GM23248 (cell line): ENCODE measurements around the gene JPH2. TPM values are rescaled to one million over a fixed set of nuclear protein-coding genes. Genes with fewer than 3 reads are reported as not detected.

Experiments
- DNase-seq: peaks from one replicate; pipeline ENCODE4 v3.0.0-alpha.2; 2015
- H2AFZ ChIP-seq: fragments of 200-600 bp; sonication (generic); 2 replicates; pipeline ENCODE4 v1.6.1; 2016; ENCODE audit warnings: antibody characterized with exemption
- H3F3A ChIP-seq: fragments of 200-600 bp; sonication (generic); 2 replicates; pipeline ENCODE4 v1.6.1; 2016; ENCODE audit warnings: mild to moderate bottlenecking, antibody characterized with exemption, mixed run types; ENCODE audit not compliant: insufficient read depth
- H3K27ac ChIP-seq: fragments of 200-600 bp; sonication (generic); 2 replicates; pipeline ENCODE4 v1.5.1; 2016; ENCODE audit warnings: mild to moderate bottlenecking
- H3K27me3 ChIP-seq: fragments of 200-600 bp; sonication (generic); replicated peaks from 2 replicates; pipeline ENCODE4 v1.6.1; 2016; ENCODE audit warnings: mild to moderate bottlenecking; ENCODE audit not compliant: insufficient read depth
- H3K36me3 ChIP-seq: fragments of 200-600 bp; sonication (generic); 2 replicates; pipeline ENCODE4 v1.6.1; 2016; ENCODE audit warnings: low read depth, mild to moderate bottlenecking
- H3K4me1 ChIP-seq: fragments of 200-600 bp; sonication (generic); 2 replicates; pipeline ENCODE4 v1.6.1; 2016; ENCODE audit warnings: mild to moderate bottlenecking; ENCODE audit not compliant: insufficient read depth
- H3K4me2 ChIP-seq: fragments of 200-600 bp; sonication (generic); one replicate; pipeline ENCODE4 v1.6.1; 2016; ENCODE audit warnings: mild to moderate bottlenecking; ENCODE audit not compliant: unreplicated experiment
- H3K4me3 ChIP-seq: fragments of 200-600 bp; sonication (generic); 2 replicates; pipeline ENCODE4 v1.5.1; 2016; ENCODE audit warnings: mild to moderate bottlenecking
- H3K79me2 ChIP-seq: fragments of 200-600 bp; sonication (generic); 2 replicates; pipeline ENCODE4 v1.6.1; 2016; ENCODE audit warnings: mild to moderate bottlenecking; ENCODE audit not compliant: insufficient read depth
- H3K9ac ChIP-seq: fragments of 200-600 bp; sonication (generic); 2 replicates; pipeline ENCODE4 v1.6.1; 2016; ENCODE audit warnings: mild to moderate bottlenecking
- H3K9me2 ChIP-seq: fragments of 200-600 bp; sonication (generic); 2 replicates; pipeline ENCODE4 v1.6.1; 2016; ENCODE audit warnings: mixed run types, mild to moderate bottlenecking, moderate library complexity; ENCODE audit not compliant: insufficient read depth
- H3K9me3 ChIP-seq: fragments of 200-600 bp; sonication (generic); one replicate; pipeline ENCODE4 v1.6.1; 2017; ENCODE audit warnings: low read depth
- H4K20me1 ChIP-seq: fragments of 200-600 bp; sonication (generic); 2 replicates; pipeline ENCODE4 v1.6.0; 2016; ENCODE audit not compliant: insufficient read depth
- EZH2 ChIP-seq: fragments of 200-600 bp; sonication (generic); IDR thresholded peaks from 2 replicates; pipeline ENCODE4 v1.6.1; 2018; ENCODE audit warnings: antibody characterized with exemption, mild to moderate bottlenecking; ENCODE audit not compliant: insufficient read depth, poor library complexity, severe bottlenecking
- EZH2phosphoT487 ChIP-seq: fragments of 200-600 bp; sonication (generic); IDR thresholded peaks from 2 replicates; pipeline ENCODE4 v1.6.1; 2018; ENCODE audit warnings: antibody characterized with exemption, moderate library complexity, mild to moderate bottlenecking, low read depth; ENCODE audit not compliant: insufficient read depth
- WGBS, 2 experiments: methylation state at CpG; one replicate each; pipeline ENCODE4 v1.1.6; 2015 to 2017; ENCODE audit warnings: low lambda C conversion rate in 2 of 2, low coverage in 1 of 2; ENCODE audit errors: missing lambda C conversion rate in 2 of 2; 5-methylcytosine and 5-hydroxymethylcytosine counted together
- in situ Hi-C: fragments of 300-500 bp; cut with MboI; formaldehyde crosslinking; loops from 2 replicates; pipeline ENCODE4 v1.15.0; 2020
- polyA plus RNA-seq: library from polyadenylated mRNA; unstranded; fragments of >200 nt; fragmentation: Nextera tagmentation; extraction: Ambion mirVana; gene quantifications from 2 replicates; pipeline ENCODE4 v1.2.1, GENCODE V29; 2016
- total RNA-seq: library from RNA; depleted of rRNA; stranded (reverse); fragments of >200 nt; shearing (Covaris generic); gene quantifications from 2 replicates; pipeline ENCODE4 v1.2.3, GENCODE V29; 2014

The JPH2 gene
- total and polyA plus RNA-seq, 2 experiments from 2014 or later: 1.8 to 9.7 TPM

DNA sequence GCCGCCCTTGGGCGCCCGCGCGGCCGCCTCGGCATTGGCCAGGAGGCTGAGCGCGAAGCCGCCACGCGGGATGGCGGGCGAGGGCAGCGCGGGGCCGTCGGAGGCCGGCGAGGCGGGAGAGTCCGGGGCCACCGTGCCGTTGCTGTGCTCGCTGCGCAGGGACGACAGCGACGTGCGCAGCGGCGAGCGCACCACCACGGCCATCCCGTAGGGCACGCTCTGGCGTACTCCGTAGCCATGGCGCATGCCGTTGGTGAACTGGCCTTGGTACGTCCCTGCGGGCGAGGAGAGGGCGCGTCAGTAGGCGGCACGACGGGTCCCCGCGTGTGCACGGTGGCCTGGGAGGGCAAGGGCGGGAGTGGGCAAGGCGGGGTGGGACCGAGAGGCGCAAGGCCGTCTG lies 26.9 kb downstream of the JPH2 start:
- 33 to 58% methylated on average over 15 to 56 of the region's 56 CpGs for WGBS, 2 experiments
- in situ Hi-C loops: no loop called here
- Histone ChIP-seq H3K9ac (no peak overlapping the region), H3K4me3 (no peak overlapping the region), H3K79me2 (no peaks in the 10 kb centered on the region), H3F3A (no peaks in the 10 kb centered on the region), H4K20me1 (no peaks in the 10 kb centered on the region), H3K4me2 (no peak overlapping the region), H2AFZ (no peak overlapping the region), H3K9me3 (no peaks in the 10 kb centered on the region), H3K36me3 (no peaks in the 10 kb centered on the region), H3K4me1 (peaks cover 7% of the 10 kb centered on the region; the same call in 1 of the 2 replicates), H3K27me3 (no peaks in the 10 kb centered on the region), H3K27ac (no peak overlapping the region), H3K9me2 (no peaks in the 10 kb centered on the region)
- TF ChIP-seq EZH2phosphoT487: no peak
- TF ChIP-seq EZH2: no peak
- DNase-seq: no peak

DNA sequence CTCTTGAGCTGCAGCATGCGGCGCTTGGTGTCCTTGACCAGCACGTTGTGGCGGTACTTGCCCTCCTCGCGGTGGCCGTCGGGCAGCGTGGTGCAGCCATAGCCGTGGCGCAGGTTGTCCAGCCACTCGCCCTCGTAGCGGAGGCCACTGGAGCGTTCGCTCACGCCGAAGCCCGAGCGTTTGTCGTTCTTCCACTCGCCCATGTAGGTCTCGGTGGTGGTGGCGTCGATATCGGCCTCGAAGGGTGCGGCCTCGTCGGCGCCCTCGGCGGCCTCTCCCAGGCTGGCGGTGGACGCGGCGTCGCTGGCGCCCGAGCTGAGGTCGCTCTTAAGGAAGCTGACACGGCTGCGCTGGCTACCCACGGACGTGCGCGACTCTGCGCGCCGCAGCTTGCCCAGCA lies 27.3 kb downstream of the JPH2 start:
- 72 to 79% methylated on average over 39 to 50 of the region's 50 CpGs for WGBS, 2 experiments
- no peak overlapping the region for H3K4me3 ChIP-seq
- no peaks in the 10 kb centered on the region for H3K27me3 ChIP-seq
- H3K9me2 ChIP-seq: no peaks in the 10 kb centered on the region
- H3K4me2 ChIP-seq: no peak overlapping the region
- H3K4me1 ChIP-seq: peaks cover 6% of the 10 kb centered on the region; the same call in 1 of the 2 replicates
- no peak for DNase-seq
- no peaks in the 10 kb centered on the region for H3K36me3 ChIP-seq
- H3F3A ChIP-seq: no peaks in the 10 kb centered on the region
- H3K27ac ChIP-seq: no peak overlapping the region
- no peak for TF ChIP-seq EZH2
- TF ChIP-seq EZH2phosphoT487: no peak
- no peak overlapping the region for H2AFZ ChIP-seq
- H3K79me2 ChIP-seq: no peaks in the 10 kb centered on the region
- no peak overlapping the region for H3K9ac ChIP-seq
- in situ Hi-C loops: no loop called here
- no peaks in the 10 kb centered on the region for H3K9me3 ChIP-seq
- no peaks in the 10 kb centered on the region for H4K20me1 ChIP-seq

DNA sequence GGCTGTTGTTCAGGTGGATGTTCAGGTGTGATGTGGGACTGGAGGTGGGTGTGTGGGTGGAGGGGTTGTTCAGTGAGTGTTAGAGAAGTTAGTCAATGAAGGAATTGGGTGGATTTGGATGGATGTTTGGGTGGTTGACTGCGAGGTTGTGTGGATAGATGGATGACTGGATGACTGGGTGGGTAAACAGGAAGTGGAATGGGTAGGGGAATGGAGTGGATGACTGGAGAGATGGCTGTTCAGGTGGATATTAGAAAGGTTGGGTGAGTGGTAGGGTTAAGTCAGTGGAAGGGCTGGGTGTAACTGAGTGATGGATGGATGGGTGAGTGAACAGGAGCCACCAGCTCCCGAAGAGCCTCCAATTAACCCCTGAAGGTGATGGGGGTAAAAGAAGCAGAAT lies 27.9 kb downstream of the JPH2 start:
- H3F3A ChIP-seq: peaks cover 3% of the 10 kb centered on the region; the same call in 1 of the 2 replicates
- no peaks in the 10 kb centered on the region for H3K9me2 ChIP-seq
- H3K4me3 ChIP-seq: no peak overlapping the region
- no peak for DNase-seq
- no peaks in the 10 kb centered on the region for H3K79me2 ChIP-seq
- peaks cover 9% of the 10 kb centered on the region for H3K4me1 ChIP-seq
- H4K20me1 ChIP-seq: no peaks in the 10 kb centered on the region
- no peaks in the 10 kb centered on the region for H3K27me3 ChIP-seq
- no peaks in the 10 kb centered on the region for H3K9me3 ChIP-seq
- no peaks in the 10 kb centered on the region for H3K36me3 ChIP-seq
- TF ChIP-seq EZH2: no peak
- TF ChIP-seq EZH2phosphoT487: no peak
- in situ Hi-C loops: no loop called here
- H3K4me2 ChIP-seq: no peak overlapping the region
- no peak overlapping the region for H3K27ac ChIP-seq
- no peak overlapping the region for H2AFZ ChIP-seq
- WGBS, 2 experiments: 93 to 100% methylated on average over 2 of the region's 2 CpGs
- no peak overlapping the region for H3K9ac ChIP-seq

DNA sequence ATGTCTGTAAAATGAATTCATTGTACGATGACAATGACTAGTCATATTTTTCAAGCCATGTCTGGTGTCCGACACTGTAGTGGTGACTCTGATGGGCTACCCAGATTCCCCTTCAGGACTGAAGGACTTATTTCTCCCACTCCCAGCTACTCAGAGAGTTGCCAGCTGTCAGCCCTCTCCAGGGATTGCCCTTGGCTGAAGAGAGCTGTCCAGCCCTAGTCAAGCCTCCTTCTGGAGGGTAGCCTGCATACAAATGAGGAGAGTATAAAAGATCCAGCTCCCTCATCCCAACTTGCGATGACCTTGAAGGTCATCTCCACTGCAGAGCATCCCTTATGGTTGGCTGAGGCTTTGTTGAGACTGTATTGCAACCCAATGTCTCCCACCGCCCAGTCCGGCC lies 29.9 kb downstream of the JPH2 start:
- no peak overlapping the region for H3K4me3 ChIP-seq
- peaks cover 19% of the 10 kb centered on the region for H3K4me1 ChIP-seq
- H3K9me2 ChIP-seq: no peaks in the 10 kb centered on the region
- no peak overlapping the region for H2AFZ ChIP-seq
- in situ Hi-C loops: no loop called here
- TF ChIP-seq EZH2phosphoT487 (no peak), EZH2 (no peak)
- WGBS, 2 experiments: 84 to 87% methylated on average over 5 of the region's 5 CpGs
- no peaks in the 10 kb centered on the region for H4K20me1 ChIP-seq
- H3K36me3 ChIP-seq: no peaks in the 10 kb centered on the region
- no peaks in the 10 kb centered on the region for H3K79me2 ChIP-seq
- no peaks in the 10 kb centered on the region for H3K9me3 ChIP-seq
- no peaks in the 10 kb centered on the region for H3K27me3 ChIP-seq
- no peak for DNase-seq
- H3F3A ChIP-seq: peaks cover 11% of the 10 kb centered on the region; the same call in 1 of the 2 replicates
- H3K4me2 ChIP-seq: no peak overlapping the region
- no peak overlapping the region for H3K27ac ChIP-seq
- no peak overlapping the region for H3K9ac ChIP-seq

DNA sequence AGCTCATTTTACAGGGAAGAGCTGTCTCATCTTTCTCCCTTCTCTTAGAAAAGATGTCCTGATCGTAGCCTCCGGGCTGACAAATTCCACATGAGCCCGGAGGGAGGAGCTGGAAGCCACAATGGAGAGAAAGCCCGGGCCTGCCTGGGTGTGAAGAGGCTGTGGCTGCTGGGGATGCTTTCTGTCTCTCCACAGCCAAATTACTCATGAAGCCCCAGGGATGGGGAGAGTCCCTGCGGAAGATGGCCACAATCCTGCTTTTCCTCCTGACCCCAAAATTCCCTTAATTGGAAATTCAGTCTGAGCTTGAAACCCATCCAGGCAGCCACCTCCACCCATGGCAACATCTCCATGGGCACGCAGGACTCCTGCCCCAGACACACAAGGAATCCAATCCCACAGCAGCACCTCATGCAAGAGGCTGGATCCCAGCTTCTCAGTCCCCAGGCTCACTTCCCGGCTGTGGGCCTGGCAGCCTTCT lies 32.4 kb downstream of the JPH2 start:
- no peak for TF ChIP-seq EZH2phosphoT487
- no peak for TF ChIP-seq EZH2
- Histone ChIP-seq H3K79me2 (no peaks in the 10 kb centered on the region), H2AFZ (peak overlapping the region; percentile 51), H3K4me1 (peaks cover 19% of the 10 kb centered on the region), H3K9ac (peak overlapping the region; percentile 32), H3K4me3 (no peak overlapping the region), H3K9me2 (no peaks in the 10 kb centered on the region), H3K36me3 (0 out of 2 replicates have a peak, but pooled peaks cover 3% of the 10 kb centered on the region), H4K20me1 (no peaks in the 10 kb centered on the region), H3K27ac (peak overlapping the region; percentile 59), H3K4me2 (peak overlapping the region; percentile 65), H3K9me3 (no peaks in the 10 kb centered on the region), H3F3A (peaks cover 11% of the 10 kb centered on the region; the same call in 1 of the 2 replicates), H3K27me3 (no peaks in the 10 kb centered on the region)
- DNase-seq: peak; percentile 85
- in situ Hi-C loops: no loop called here
- WGBS, 2 experiments: 16 to 19% methylated on average over 7 of the region's 7 CpGs
